ENCODE measurements around the gene BAD. TPM values are rescaled to one million over a fixed set of nuclear protein-coding genes. Genes with fewer than 3 reads are reported as not detected.

BAD gene
- total RNA-seq, 2 donors from 2014 or later = 140 to 161 TPM

- Histone ChIP-seq H3K27me3 (replicated peaks; ENCODE audit: insufficient read depth) (no peaks in the 10 kb centered on the region), H3K36me3 (no peaks in the 10 kb centered on the region), H3K4me1 (replicated peaks) (peaks cover 29% of the 10 kb centered on the region), H3K9me3 (no peaks in the 10 kb centered on the region), H3K4me3 (peak overlapping the region; percentile 71 to 91), H3K27ac (peak overlapping the region; percentile 95 to 96)
- peak; percentile 99 for DNase-seq (ENCODE audit: low spot score)
- intact Hi-C loops (cut with DNase I) = no loop called here
- 3% methylated on average over 18 of the region's 24 CpGs for WGBS
- no peak for TF ChIP-seq POLR2A (IDR thresholded peaks at IDR 0.05)
- no peak for TF ChIP-seq CTCF (IDR thresholded peaks at IDR 0.05)
- TF ChIP-seq POLR2AphosphoS5 (IDR thresholded peaks at IDR 0.05) = no peak
These were observed 43.3 kb downstream of the BAD start for GRCh38 chr11:64241241-64241490.

GRCh38 chr11:64240435-64241240, 43.8 kb downstream of the BAD start, which contains the start of gene FKBP2:
TSS of gene FKBP2 (plus strand) at chr11:64241095. CDS start at chr11:64242388, 1,293 bp downstream.
- TF ChIP-seq POLR2A (IDR thresholded peaks at IDR 0.05) = peak; percentile 72
- peak; percentile 99 for TF ChIP-seq POLR2AphosphoS5 (IDR thresholded peaks at IDR 0.05)
- peak in 1 of 4 experiments; percentile 41 for TF ChIP-seq CTCF (IDR thresholded peaks at IDR 0.05)
- peak within 1 kb of the TSS; percentile 95 to 96 for H3K27ac ChIP-seq
- 2% methylated on average over 54 of the region's 58 CpGs for WGBS
- peak within 1 kb of the TSS; percentile 71 to 91 for H3K4me3 ChIP-seq
- no peaks in the 10 kb centered on the region for H3K36me3 ChIP-seq
- DNase-seq (ENCODE audit: low spot score) = peak; percentile 96
- H3K4me1 ChIP-seq (replicated peaks) = peaks cover 25% of the 10 kb centered on the region
- no peaks in the 10 kb centered on the region for H3K27me3 ChIP-seq (replicated peaks; ENCODE audit: insufficient read depth)
- intact Hi-C loops (cut with DNase I) = no loop called here
- no peaks in the 10 kb centered on the region for H3K9me3 ChIP-seq

- WGBS = 86% methylated on average over 11 of the region's 11 CpGs
- TF ChIP-seq CTCF (IDR thresholded peaks at IDR 0.05) (no peak), POLR2A (IDR thresholded peaks at IDR 0.05) (no peak), POLR2AphosphoS5 (IDR thresholded peaks at IDR 0.05) (no peak)
- Histone ChIP-seq H3K4me1 (replicated peaks) (peaks cover 18% of the 10 kb centered on the region), H3K27me3 (replicated peaks; ENCODE audit: insufficient read depth) (no peaks in the 10 kb centered on the region), H3K9me3 (no peaks in the 10 kb centered on the region), H3K4me3 (peak overlapping the region; percentile 71 to 91), H3K36me3 (no peaks in the 10 kb centered on the region), H3K27ac (peak overlapping the region; percentile 95 to 96)
- no peak for DNase-seq (ENCODE audit: low spot score)
- intact Hi-C loops (cut with DNase I) = no loop called here
These were observed 44.6 kb downstream of the BAD start for GRCh38 chr11:64239662-64240434.

- Histone ChIP-seq H3K27ac (peak overlapping the region in 1 of 2 donors; percentile 72), H3K4me3 (no peak overlapping the region), H3K4me1 (replicated peaks) (peaks cover 18% of the 10 kb centered on the region), H3K36me3 (no peaks in the 10 kb centered on the region), H3K9me3 (no peaks in the 10 kb centered on the region), H3K27me3 (replicated peaks; ENCODE audit: insufficient read depth) (no peaks in the 10 kb centered on the region)
- no peak for DNase-seq (ENCODE audit: low spot score)
- TF ChIP-seq POLR2A (IDR thresholded peaks at IDR 0.05) (no peak), POLR2AphosphoS5 (IDR thresholded peaks at IDR 0.05) (no peak), CTCF (IDR thresholded peaks at IDR 0.05) (no peak)
- intact Hi-C loops (cut with DNase I) = no loop called here
- WGBS = 89% methylated on average over 5 of the region's 5 CpGs
These were observed 45.5 kb downstream of the BAD start for GRCh38 chr11:64238999-64239398.
